ENCODE measurements around the gene FDX1.

Gene FDX1

DNA sequence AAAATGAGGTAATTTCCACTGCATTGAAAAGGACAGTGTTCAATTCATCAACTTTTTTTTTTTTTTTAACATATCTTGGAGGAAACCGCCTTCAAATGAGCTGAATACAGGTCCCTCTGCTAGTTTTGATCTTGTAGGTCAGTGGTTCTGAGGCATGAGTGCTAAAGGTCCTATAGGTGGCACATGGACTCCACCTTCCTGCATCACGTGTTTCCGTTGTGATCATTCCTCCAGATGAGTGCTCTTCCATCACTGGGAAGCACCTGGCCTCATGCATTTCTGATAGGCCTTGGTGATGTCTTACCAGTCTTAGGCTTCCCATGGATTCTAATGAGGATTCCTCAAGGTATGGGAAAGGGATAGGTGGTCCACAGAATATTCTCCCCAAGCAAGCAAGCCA, 37.8 kb downstream of the FDX1 start:
- no peak for DNase-seq (ENCODE audit: low spot score)

DNA sequence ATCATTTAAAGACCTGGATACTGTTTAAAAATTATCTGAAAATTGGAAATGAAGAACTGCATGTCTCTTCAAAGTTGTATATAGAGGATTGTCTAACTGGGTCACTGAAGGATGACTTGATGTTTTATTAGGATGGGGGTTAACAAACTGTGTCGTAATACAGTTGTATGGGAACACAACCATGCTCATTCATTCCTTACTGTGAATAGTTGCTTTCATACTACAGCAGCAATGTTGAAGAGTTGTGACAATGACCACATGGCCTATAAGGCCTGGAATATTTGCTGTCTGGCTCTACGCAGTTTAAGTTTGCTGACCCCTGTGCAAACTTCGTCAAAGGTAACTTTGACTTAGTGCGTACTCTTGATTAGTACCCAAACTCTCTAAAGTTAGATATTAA, 38.4 kb downstream of the FDX1 start:
- DNase-seq (ENCODE audit: low spot score) = no peak

DNA sequence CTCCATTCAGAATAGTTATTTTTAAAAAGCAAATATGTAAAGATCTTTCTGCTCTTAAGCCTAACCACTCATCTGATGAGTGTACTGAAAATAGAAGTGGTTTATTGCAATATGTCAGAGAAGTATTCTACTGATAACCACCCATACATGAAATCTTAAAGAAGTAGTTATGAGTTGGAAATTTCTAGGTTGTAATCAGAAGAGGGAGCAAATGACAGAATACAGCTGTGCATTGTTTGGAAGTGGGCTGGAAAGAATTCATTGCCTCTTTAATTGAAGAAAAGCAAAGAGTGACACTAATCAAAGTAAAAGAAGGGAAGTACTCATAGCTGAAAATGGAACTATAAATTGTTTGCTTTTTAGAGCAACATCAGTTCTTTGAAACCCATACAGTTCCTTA, 39.4 kb downstream of the FDX1 start:
- DNase-seq (ENCODE audit: low spot score) = no peak

GRCh38 chr11:110470716-110471115, 41.0 kb downstream of the FDX1 start:
- DNase-seq (ENCODE audit: low spot score) = no peak

DNA sequence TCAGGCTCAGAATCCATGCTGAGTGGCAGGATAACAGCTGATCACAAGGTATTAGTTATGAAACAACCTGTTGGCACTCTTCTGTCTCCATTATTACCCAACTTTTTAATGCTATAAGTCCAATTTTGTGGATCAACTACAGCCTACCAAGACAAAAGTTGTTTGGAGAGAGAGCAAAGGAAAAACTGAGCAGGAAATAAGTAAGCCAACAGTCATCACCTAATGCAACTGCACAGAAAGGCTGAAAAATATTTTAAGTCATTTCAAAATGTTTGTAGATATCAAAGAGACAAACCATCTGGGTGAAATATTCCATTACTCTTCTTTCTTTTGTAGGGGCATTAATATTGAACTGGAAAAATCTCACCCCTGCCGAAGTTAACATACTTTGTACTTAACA, 41.6 kb downstream of the FDX1 start:
- DNase-seq (ENCODE audit: low spot score) = peak; percentile 26

GRCh38 chr11:110472858-110473257, 43.1 kb downstream of the FDX1 start:
- DNase-seq (ENCODE audit: low spot score) = no peak

DNA sequence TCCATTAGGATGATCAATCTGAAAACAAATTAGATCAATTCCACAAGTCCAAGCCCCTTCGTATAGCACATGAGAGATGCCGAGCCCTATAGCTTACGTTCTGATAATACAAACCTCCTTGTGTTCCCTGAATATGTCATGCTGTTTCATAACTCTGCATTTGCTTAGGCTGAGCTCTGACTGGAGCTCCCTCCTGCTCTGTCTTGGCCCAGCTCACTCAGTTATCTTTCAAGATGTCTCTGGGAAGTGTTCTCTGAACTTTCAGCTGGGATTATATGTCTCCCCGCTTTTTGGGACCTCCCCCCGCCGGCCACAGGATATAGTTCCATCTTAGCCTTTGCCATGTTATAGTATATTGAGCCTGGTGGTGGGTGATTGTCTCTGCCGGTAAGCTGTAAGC, 44.0 kb downstream of the FDX1 start:
- no peak for DNase-seq (ENCODE audit: low spot score)

DNA sequence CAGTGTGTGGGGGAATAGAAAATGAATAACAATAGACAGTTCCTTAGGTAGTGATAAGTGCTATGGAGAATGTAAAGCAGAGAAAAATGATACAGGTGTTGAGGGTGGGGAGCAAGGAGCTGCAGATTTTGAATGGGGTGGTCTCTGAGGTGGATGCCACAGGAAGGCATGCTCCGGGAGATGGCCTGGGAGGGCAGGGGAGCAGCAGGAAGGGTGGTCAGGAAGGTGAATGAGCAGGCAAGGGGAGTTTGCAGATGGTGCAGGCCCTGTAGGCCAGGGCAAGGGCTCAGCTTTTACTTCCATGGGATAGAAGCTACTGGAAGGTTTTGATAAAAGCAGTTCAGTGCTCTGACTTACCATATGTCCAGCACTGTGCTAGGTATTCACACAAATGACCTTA, 44.8 kb downstream of the FDX1 start:
- DNase-seq (ENCODE audit: low spot score) = no peak

- DNase-seq (ENCODE audit: low spot score) = no peak
Observed at GRCh38 chr11:110475671-110476070, 45.9 kb downstream of the FDX1 start.

GRCh38 chr11:110478410-110478809, 48.7 kb downstream of the FDX1 start:
- no peak for DNase-seq (ENCODE audit: low spot score)

GRCh38 chr11:110479108-110480101, 49.7 kb downstream of the FDX1 start:
- peak; percentile 56 for DNase-seq (ENCODE audit: low spot score)

DNA sequence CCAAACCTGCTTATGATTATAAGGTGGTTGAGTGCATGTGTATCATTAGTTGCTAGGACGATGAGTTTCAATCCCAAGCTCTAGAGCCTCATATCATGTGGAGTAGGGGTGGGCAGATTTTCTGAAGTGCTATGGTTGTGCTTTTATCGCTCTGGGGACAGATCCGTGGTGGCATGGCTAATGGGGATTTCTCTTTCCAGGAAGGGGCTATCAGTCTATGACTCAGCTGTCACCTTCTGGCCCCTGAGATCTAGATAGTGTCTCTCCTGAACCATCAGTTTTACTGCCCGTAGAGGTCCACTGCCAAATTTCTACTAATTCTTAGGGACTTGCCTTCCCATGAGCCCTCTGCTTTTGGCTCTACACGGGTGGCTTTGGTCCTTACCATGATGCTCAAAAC, 51.8 kb downstream of the FDX1 start:
- DNase-seq (ENCODE audit: low spot score) = no peak

DNA sequence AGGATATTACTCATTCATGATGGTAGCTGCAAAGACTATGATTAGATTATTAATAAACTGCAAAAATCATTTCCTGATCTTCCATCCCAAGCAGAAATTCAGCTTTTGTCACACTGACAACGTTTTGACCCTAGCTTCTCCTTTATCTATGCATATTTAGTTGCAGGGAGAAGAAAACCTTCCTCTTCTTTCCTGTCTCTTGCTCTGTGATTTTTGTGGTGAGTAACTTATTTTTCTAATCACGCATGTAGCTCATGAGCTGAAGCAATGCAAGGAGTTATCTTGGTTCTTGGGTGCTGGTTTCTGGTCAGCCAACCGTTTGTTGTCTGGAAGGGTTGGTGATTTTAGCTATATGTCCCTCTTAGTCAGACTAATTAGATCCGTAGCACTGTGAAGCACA, 56.4 kb downstream of the FDX1 start:
- DNase-seq (ENCODE audit: low spot score) = no peak

DNA sequence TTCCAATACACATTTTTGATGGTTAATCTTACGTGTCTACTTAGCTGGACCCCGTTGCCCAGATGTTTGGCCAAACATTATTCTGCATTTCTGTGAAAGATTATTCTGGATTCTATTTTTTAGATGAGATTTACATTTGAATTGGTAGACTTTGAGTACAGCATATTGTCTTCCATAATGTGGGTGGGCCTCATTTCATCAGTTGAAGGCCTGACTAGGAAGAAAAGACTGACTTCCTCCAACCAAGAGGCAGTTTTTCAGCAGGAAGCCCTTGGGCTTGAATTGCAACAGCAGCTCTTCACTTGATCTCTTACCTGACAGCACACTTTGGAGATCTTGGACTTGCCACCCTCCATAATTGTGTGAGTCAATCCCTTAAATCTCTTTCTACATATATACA, 58.7 kb downstream of the FDX1 start:
- DNase-seq (ENCODE audit: low spot score) = no peak

- DNase-seq (ENCODE audit: low spot score) = peak; percentile 76
Observed at GRCh38 chr11:110490886-110491285, 61.1 kb downstream of the FDX1 start.

GRCh38 chr11:110491577-110492320, 62.0 kb downstream of the FDX1 start:
- no peak for DNase-seq (ENCODE audit: low spot score)

DNA sequence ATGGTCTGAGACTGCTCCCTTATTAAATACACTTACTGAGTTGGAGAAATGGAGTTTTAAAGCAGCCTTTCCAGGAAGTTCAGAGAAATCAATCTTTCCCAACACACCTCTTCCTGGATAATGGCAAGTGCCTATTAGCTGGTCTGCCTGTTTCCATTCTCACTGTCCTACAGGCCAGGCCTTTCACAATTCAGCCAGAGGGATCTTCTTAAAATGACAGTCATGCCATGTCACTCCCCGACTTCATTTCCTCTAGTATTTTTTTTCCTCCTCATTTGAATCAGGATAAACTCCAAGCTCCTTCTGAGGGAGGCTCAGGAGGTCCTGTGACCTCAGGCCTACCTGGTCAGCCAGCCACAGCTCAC, 62.6 kb downstream of the FDX1 start:
- DNase-seq (ENCODE audit: low spot score) = no peak

- no peak for DNase-seq (ENCODE audit: low spot score)
Observed at GRCh38 chr11:110493346-110493745, 63.6 kb downstream of the FDX1 start.

GRCh38 chr11:110497231-110497978, 67.7 kb downstream of the FDX1 start:
- DNase-seq (ENCODE audit: low spot score) = no peak

- DNase-seq (ENCODE audit: low spot score) = no peak
Observed at GRCh38 chr11:110501428-110501827, 71.7 kb downstream of the FDX1 start.

GRCh38 chr11:110505528-110506284, 76.0 kb downstream of the FDX1 start:
- DNase-seq (ENCODE audit: low spot score) = no peak

DNA sequence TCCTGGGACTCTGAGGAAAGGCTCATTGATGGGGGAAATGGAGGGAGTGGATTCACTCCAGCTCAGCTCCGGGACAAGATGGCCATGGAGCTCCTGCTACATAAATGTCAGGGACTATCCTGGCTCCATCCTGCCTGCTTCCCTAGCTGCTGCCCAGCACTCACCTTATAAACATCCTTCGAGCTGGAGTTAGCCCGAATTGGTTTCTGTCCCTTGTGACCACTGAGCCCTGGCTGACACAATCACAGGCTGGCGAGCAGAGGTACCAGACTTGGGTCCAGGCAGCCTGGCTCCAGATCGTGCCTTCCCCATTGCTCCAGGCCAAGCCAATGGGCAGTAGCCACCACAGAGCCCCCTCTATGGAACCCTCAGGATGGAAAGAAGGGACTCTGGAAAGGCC, 77.6 kb downstream of the FDX1 start:
- no peak for DNase-seq (ENCODE audit: low spot score)
